IMR-90 (cell line): ENCODE data around the gene MMP27. TPM values are rescaled to one million over a fixed set of nuclear protein-coding genes. Genes with fewer than 3 reads are reported as not detected.

Experiments
- ATAC-seq: fragments of 200-7000 bp; cut with Tn5 transposase; 2 replicates; pipeline ENCODE4 v1.9.1; 2020; ENCODE audit warnings: low read depth, mild to moderate bottlenecking, moderate library complexity
- BruUV-seq: library from RNA; stranded (reverse); fragments of 400-500 nt; replicated peaks from 2 replicates; lab custom pipeline; 2021; lab: Mats Ljungman, UMichigan
- CTCF ChIA-PET: fragments of 300-600 bp; formaldehyde crosslinking; extraction: SDS; loops from one replicate; lab custom pipeline; 2021; ENCODE audit warnings: antibody characterized with exemption; lab: Yijun Ruan, JAX
- POLR2A ChIA-PET: fragments of 300-600 bp; sonication (Branson Sonifier 250); formaldehyde crosslinking; loops from one replicate; lab custom pipeline; 2022; ENCODE audit warnings: antibody characterized with exemption; ENCODE audit not compliant: unreplicated experiment; lab: Charles Lee
- DNase-seq: peaks from one replicate; pipeline ENCODE4 v3.0.0; 2013
- H2AFZ ChIP-seq: replicated peaks from 2 replicates; pipeline ENCODE3; 2013; ENCODE audit warnings: low read length, mild to moderate bottlenecking; ENCODE audit not compliant: poor library complexity
- H2AK5ac ChIP-seq: 2 replicates; pipeline ENCODE4 v1.6.1; 2013; ENCODE audit warnings: low read depth, low read length, inconsistent platforms
- H2AK9ac ChIP-seq: replicated peaks from 2 replicates; pipeline ENCODE3; 2013; ENCODE audit warnings: mild to moderate bottlenecking, low read depth, low read length, moderate library complexity; ENCODE audit not compliant: poor library complexity
- H2BK120ac ChIP-seq: 2 replicates; pipeline ENCODE4 v1.6.1; 2013; ENCODE audit warnings: low read depth, low read length, inconsistent platforms
- H2BK15ac ChIP-seq: 3 replicates; pipeline ENCODE4 v1.6.1; 2013; ENCODE audit warnings: low read depth, low read length, inconsistent platforms
- H2BK20ac ChIP-seq: 2 replicates; pipeline ENCODE4 v1.6.1; 2013; ENCODE audit warnings: low read depth, mild to moderate bottlenecking, inconsistent platforms, low read length, moderate library complexity
- H2BK5ac ChIP-seq: 2 replicates; pipeline ENCODE4 v1.6.1; 2013; ENCODE audit warnings: mild to moderate bottlenecking, low read depth, low read length, inconsistent platforms; ENCODE audit not compliant: poor library complexity, severe bottlenecking
- H3K14ac ChIP-seq: replicated peaks from 2 replicates; pipeline ENCODE4 v1.6.1; 2013; ENCODE audit warnings: low read depth, low read length, inconsistent platforms
- H3K18ac ChIP-seq: 2 replicates; pipeline ENCODE4 v1.6.1; 2013; ENCODE audit warnings: low read depth, low read length, control low read depth
- H3K23ac ChIP-seq: 2 replicates; pipeline ENCODE4 v1.6.1; 2013; ENCODE audit warnings: low read depth, low read length, inconsistent platforms
- H3K27ac ChIP-seq: 2 replicates; pipeline ENCODE4 v1.5.1; 2013; ENCODE audit warnings: mild to moderate bottlenecking, control low read depth, low read length; ENCODE audit not compliant: insufficient read depth
- H3K27me3 ChIP-seq: 2 replicates; pipeline ENCODE4 v1.6.1; 2013; ENCODE audit warnings: low read length; ENCODE audit not compliant: control insufficient read depth, insufficient read depth
- H3K36me3 ChIP-seq: 2 replicates; pipeline ENCODE4 v1.6.1; 2013; ENCODE audit warnings: low read length, mixed read lengths; ENCODE audit not compliant: control insufficient read depth, insufficient read depth
- H3K4ac ChIP-seq: 2 replicates; pipeline ENCODE4 v1.6.1; 2013; ENCODE audit warnings: low read depth, low read length, inconsistent platforms
- H3K4me1 ChIP-seq: 2 replicates; pipeline ENCODE4 v1.6.1; 2013; ENCODE audit warnings: low read length, mixed read lengths; ENCODE audit not compliant: control insufficient read depth, insufficient read depth
- H3K4me2 ChIP-seq: 2 replicates; pipeline ENCODE4 v1.6.1; 2013; ENCODE audit warnings: low read depth, mild to moderate bottlenecking, control low read depth, low read length, moderate library complexity
- H3K4me3 ChIP-seq: 2 replicates; pipeline ENCODE4 v1.5.1; 2013; ENCODE audit warnings: low read depth, mild to moderate bottlenecking, control low read depth, low read length, moderate library complexity; ENCODE audit not compliant: insufficient read depth
- H3K56ac ChIP-seq: 2 replicates; pipeline ENCODE4 v1.6.1; 2013; ENCODE audit warnings: low read length, inconsistent platforms; ENCODE audit not compliant: insufficient read depth; ENCODE audit errors: extremely low read depth
- H3K79me1 ChIP-seq, 2 experiments: 2 replicates each; pipeline ENCODE4 v1.6.1; 2013; ENCODE audit warnings: low read length in 2 of 2, inconsistent platforms in 1 of 2, low read depth in 1 of 2
- H3K9ac ChIP-seq: 2 replicates; pipeline ENCODE4 v1.6.1; 2013; ENCODE audit warnings: low read depth, low read length, control low read depth
- H3K9me1 ChIP-seq: 2 replicates; pipeline ENCODE4 v1.6.1; 2013; ENCODE audit warnings: low read length, inconsistent platforms; ENCODE audit not compliant: insufficient read depth
- H3K9me3 ChIP-seq: 2 replicates; pipeline ENCODE4 v1.6.1; 2013; ENCODE audit warnings: low read length; ENCODE audit not compliant: control insufficient read depth, insufficient read depth
- H4K20me1 ChIP-seq: 2 replicates; pipeline ENCODE4 v1.6.1; 2013; ENCODE audit warnings: low read length, inconsistent platforms; ENCODE audit not compliant: insufficient read depth
- H4K5ac ChIP-seq: 2 replicates; pipeline ENCODE4 v1.6.1; 2013; ENCODE audit warnings: mild to moderate bottlenecking, low read depth, low read length, control low read depth
- H4K8ac ChIP-seq, 2 experiments: 2 replicates each; pipeline ENCODE4 v1.6.1; 2013; ENCODE audit warnings: low read depth in 2 of 2, low read length in 2 of 2, control low read depth in 1 of 2, inconsistent platforms in 1 of 2
- H4K91ac ChIP-seq: 2 replicates; pipeline ENCODE4 v1.6.1; 2013; ENCODE audit warnings: low read depth, low read length, inconsistent platforms; ENCODE audit not compliant: insufficient read depth
- BHLHE40 ChIP-seq: fragments of 150-350 bp; IDR thresholded peaks from 2 replicates; pipeline ENCODE4 v1.6.1; 2016; ENCODE audit warnings: mild to moderate bottlenecking, low read depth, low read length
- CHD1 ChIP-seq: IDR thresholded peaks from 2 replicates; pipeline ENCODE4 v1.6.1; 2012; ENCODE audit warnings: low read depth, low read length, improper control_type of control experiment
- NFE2L2 ChIP-seq: fragments of 150-350 bp; IDR thresholded peaks from 2 replicates; pipeline ENCODE4 v1.6.1; 2016; ENCODE audit warnings: low read depth, mild to moderate bottlenecking, low read length
- POLR2A ChIP-seq: IDR thresholded peaks from 2 replicates; pipeline ENCODE4 v1.6.1; 2012; ENCODE audit warnings: mild to moderate bottlenecking, low read depth, low read length
- RFX5 ChIP-seq: IDR thresholded peaks from 2 replicates; pipeline ENCODE4 v1.8.0; 2012; ENCODE audit warnings: low read depth, mild to moderate bottlenecking, low read length, moderate library complexity
- WGBS, 2 experiments: methylation state at CpG; one replicate each; pipeline versions ENCODE4 v1.1.5 to v1.1.7; 2013; ENCODE audit warnings: missing lambda C conversion rate in 2 of 2; ENCODE audit not compliant: insufficient read length in 1 of 2; ENCODE audit errors: extremely low coverage in 2 of 2; 5-methylcytosine and 5-hydroxymethylcytosine counted together
- dilution Hi-C: fragments of 300-500 bp; cut with HindIII; formaldehyde crosslinking; loops from one replicate; pipeline ENCODE4 v1.14.3; 2018; ENCODE audit warnings: low sequenced_read_pairs; ENCODE audit not compliant: unreplicated experiment
- in situ Hi-C: fragments of 300-500 bp; cut with MboI; formaldehyde crosslinking; loops from 3 replicates; pipeline ENCODE4 v1.14.3; 2019; ENCODE audit warnings: low sequenced_read_pairs, inconsistent platforms, mixed read lengths
- intact Hi-C: fragments of 100-400 bp; cut with micrococcal nuclease; formaldehyde crosslinking; loops from 2 replicates; pipeline ENCODE4 v1.10.0; 2022
- polyA plus RNA-seq, 3 experiments: library from polyadenylated mRNA; depleted of rRNA; stranded (reverse); fragments of >200 nt; gene quantifications; 2 replicates each; pipeline ENCODE4 v1.2.3, GENCODE V29; 2012; ENCODE audit warnings: low replicate concordance in 1 of 3
- total RNA-seq: library from RNA; depleted of rRNA; stranded (reverse); fragments of >200 nt; gene quantifications from 2 replicates; pipeline ENCODE4 v1.2.3, GENCODE V29; 2012; rRNA removed
- TF ChIP-seq, protein P1 (sequence below): fragments of 150-350 bp; IDR thresholded peaks from 2 replicates; pipeline ENCODE4 v1.6.1; 2017; ENCODE audit warnings: mild to moderate bottlenecking, antibody characterized with exemption, low read length, low read depth
- TF ChIP-seq, protein P2 (sequence below): fragments of 150-350 bp; IDR thresholded peaks from 2 replicates; pipeline ENCODE4 v1.6.1; 2016; ENCODE audit warnings: low read depth, mild to moderate bottlenecking, low read length, moderate library complexity, borderline replicate concordance

The MMP27 gene
- total and polyA plus RNA-seq, 2 of the 4 experiments (the other 2 are of a cell fraction): not detected

DNA sequence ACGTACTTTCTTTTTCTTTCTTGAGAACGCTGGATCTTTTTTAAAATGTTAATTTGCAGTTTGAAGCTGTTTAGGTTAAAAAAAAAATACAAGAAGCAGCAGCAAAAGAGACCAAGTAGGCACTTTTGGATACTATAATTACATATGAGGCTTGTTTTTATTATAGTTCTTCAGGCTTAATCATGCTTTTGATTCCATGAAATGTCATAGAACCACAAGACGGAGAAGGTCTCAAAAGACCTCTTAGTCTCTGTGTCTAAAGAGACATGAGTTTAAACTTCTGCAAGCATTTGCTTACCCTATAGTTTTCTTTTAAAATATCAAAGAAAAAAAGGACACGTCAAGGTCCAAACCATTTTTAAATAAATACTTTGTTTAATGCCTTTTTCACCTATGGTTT, 61.6 kb downstream of the MMP27 start:
- no peaks in the 10 kb centered on the region for H4K20me1 ChIP-seq
- in situ Hi-C loops (no loop called here), dilution Hi-C loops (no loop called here), intact Hi-C loops (no loop called here)
- no peaks in the 10 kb centered on the region for H3K79me1 ChIP-seq
- H3K18ac ChIP-seq: no peak overlapping the region
- no peak overlapping the region for H2BK5ac ChIP-seq
- no peak for TF ChIP-seq CHD1
- TF ChIP-seq RFX5: no peak
- no peak for TF ChIP-seq POLR2A
- no peak for TF ChIP-seq BHLHE40
- TF ChIP-seq, protein P1, sequence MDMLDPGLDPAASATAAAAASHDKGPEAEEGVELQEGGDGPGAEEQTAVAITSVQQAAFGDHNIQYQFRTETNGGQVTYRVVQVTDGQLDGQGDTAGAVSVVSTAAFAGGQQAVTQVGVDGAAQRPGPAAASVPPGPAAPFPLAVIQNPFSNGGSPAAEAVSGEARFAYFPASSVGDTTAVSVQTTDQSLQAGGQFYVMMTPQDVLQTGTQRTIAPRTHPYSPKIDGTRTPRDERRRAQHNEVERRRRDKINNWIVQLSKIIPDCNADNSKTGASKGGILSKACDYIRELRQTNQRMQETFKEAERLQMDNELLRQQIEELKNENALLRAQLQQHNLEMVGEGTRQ: no peak
- no peak for TF ChIP-seq NFE2L2
- TF ChIP-seq, protein P2, sequence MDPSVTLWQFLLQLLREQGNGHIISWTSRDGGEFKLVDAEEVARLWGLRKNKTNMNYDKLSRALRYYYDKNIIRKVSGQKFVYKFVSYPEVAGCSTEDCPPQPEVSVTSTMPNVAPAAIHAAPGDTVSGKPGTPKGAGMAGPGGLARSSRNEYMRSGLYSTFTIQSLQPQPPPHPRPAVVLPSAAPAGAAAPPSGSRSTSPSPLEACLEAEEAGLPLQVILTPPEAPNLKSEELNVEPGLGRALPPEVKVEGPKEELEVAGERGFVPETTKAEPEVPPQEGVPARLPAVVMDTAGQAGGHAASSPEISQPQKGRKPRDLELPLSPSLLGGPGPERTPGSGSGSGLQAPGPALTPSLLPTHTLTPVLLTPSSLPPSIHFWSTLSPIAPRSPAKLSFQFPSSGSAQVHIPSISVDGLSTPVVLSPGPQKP: no peak
- H2AFZ ChIP-seq: no peak overlapping the region
- H3K4me1 ChIP-seq: no peaks in the 10 kb centered on the region
- no peaks in the 10 kb centered on the region for H3K36me3 ChIP-seq
- H3K4me3 ChIP-seq: no peak overlapping the region
- DNase-seq: no peak
- no peak overlapping the region for H4K5ac ChIP-seq
- ATAC-seq: no peak
- H3K56ac ChIP-seq: no peak overlapping the region
- no CpG with 5 or more reads among the region's 4 CpGs for WGBS, 2 experiments
- BruUV-seq: no TSS peak
- H2BK15ac ChIP-seq: no peak overlapping the region
- POLR2A ChIA-PET: no interaction called here
- H3K9me1 ChIP-seq: no peaks in the 10 kb centered on the region
- H3K23ac ChIP-seq: no peak overlapping the region
- H4K8ac ChIP-seq: no peak overlapping the region
- H3K27ac ChIP-seq: no peak overlapping the region
- H3K4me2 ChIP-seq: no peak overlapping the region
- H2BK120ac ChIP-seq: no peak overlapping the region
- no peak overlapping the region for H4K91ac ChIP-seq
- H2AK9ac ChIP-seq: no peak overlapping the region
- H2AK5ac ChIP-seq: no peak overlapping the region
- peaks cover 1% of the 10 kb centered on the region; the same call in 1 of the 2 replicates for H3K27me3 ChIP-seq
- H3K4ac ChIP-seq: no peak overlapping the region
- no peak overlapping the region for H3K14ac ChIP-seq
- no peaks in the 10 kb centered on the region for H3K9me3 ChIP-seq
- H3K9ac ChIP-seq: no peak overlapping the region
- no peak overlapping the region for H2BK20ac ChIP-seq
- CTCF ChIA-PET: interaction anchor here (0.6 kb wide), 1 partner anchor 16 kb away, joined by 3 read pairs; no protein-coding TSS in a partner anchor

Other genes with a start within 250 kb of the MMP27 start
- gene MMP7, start 175.0 kb downstream of the MMP27 start, total RNA-seq: not detected in 2 replicates
- gene MMP7, start 175.0 kb downstream of the MMP27 start, polyA plus RNA-seq (2012; rRNA removed): not detected in 2 replicates
- gene MMP20, start 80.4 kb downstream of the MMP27 start, total RNA-seq: not detected in 2 replicates
- gene MMP20, start 80.4 kb downstream of the MMP27 start, polyA plus RNA-seq (2012; rRNA removed): not detected in 2 replicates
- under 0.01 and 0.18 TPM in 2 replicates for gene MMP8, start 19.2 kb upstream of the MMP27 start, total RNA-seq
- gene MMP8, start 19.2 kb upstream of the MMP27 start, polyA plus RNA-seq (2012; rRNA removed): 0.05 and 0.11 TPM in 2 replicates
- not detected in 2 replicates for gene MMP10, start 74.9 kb upstream of the MMP27 start, total RNA-seq
- gene MMP10, start 74.9 kb upstream of the MMP27 start, polyA plus RNA-seq (2012; rRNA removed): not detected in 2 replicates
- gene MMP1, start 92.4 kb upstream of the MMP27 start, total RNA-seq: 245 and 246 TPM in 2 replicates
- 155 and 166 TPM in 2 replicates for gene MMP1, start 92.4 kb upstream of the MMP27 start, polyA plus RNA-seq (2012; rRNA removed)
- under 0.01 and 0.28 TPM in 2 replicates for gene MMP3, start 137.8 kb upstream of the MMP27 start, total RNA-seq
- gene MMP3, start 137.8 kb upstream of the MMP27 start, polyA plus RNA-seq (2012; rRNA removed): 0.29 and 0.39 TPM in 2 replicates
- not detected in 2 replicates for gene MMP12, start 169.2 kb upstream of the MMP27 start, total RNA-seq
- not detected in 2 replicates for gene MMP12, start 169.2 kb upstream of the MMP27 start, polyA plus RNA-seq (2012; rRNA removed)
- gene MMP13, start 250.0 kb upstream of the MMP27 start, total RNA-seq: not detected in 2 replicates
- gene MMP13, start 250.0 kb upstream of the MMP27 start, polyA plus RNA-seq (2012; rRNA removed): not detected in 2 replicates